ENCODE data around the gene FTMT. TPM values are rescaled to one million over a fixed set of nuclear protein-coding genes. Genes with fewer than 3 reads are reported as not detected.

The FTMT gene
- total RNA-seq, 4 donors from 2014 or later: not detected

- no peak overlapping the region for H3K27ac ChIP-seq
- intact Hi-C loops (cut with DNase I; ENCODE audit: low total_unique reads) (no loop called here), in situ Hi-C loops (cut with MboI; ENCODE audit: low pct_ligation_motif_present in 1 of 4, low pct_unique_long_range_greater_than_20kb in 1 of 4, low sequenced_read_pairs in 3 of 4) (no loop called here)
- H3K4me1 ChIP-seq: no peaks in the 10 kb centered on the region
- WGBS, 2 donors (ENCODE audit: low coverage in 1 of 2): 81 to 86% methylated on average over 2 of the region's 2 CpGs
- H3K9me3 ChIP-seq: no peaks in the 10 kb centered on the region
- no peaks in the 10 kb centered on the region for H3K36me3 ChIP-seq
- H3K27me3 ChIP-seq: no peaks in the 10 kb centered on the region
- TF ChIP-seq EP300 (IDR thresholded peaks at IDR 0.05; ENCODE audit: low read depth): no peak
- no peak for TF ChIP-seq POLR2A (IDR thresholded peaks at IDR 0.05)
- no peak for TF ChIP-seq POLR2AphosphoS5 (IDR thresholded peaks at IDR 0.05)
- TF ChIP-seq CTCF (IDR thresholded peaks at IDR 0.05): no peak
- no peak overlapping the region for H3K4me3 ChIP-seq
- no peak for DNase-seq
Observed at GRCh38 chr5:121872856-121873255, 21.2 kb downstream of the FTMT start.

- H3K36me3 ChIP-seq: no peaks in the 10 kb centered on the region
- H3K4me3 ChIP-seq: no peak overlapping the region
- no peak overlapping the region for H3K27ac ChIP-seq
- H3K27me3 ChIP-seq: no peaks in the 10 kb centered on the region
- H3K9me3 ChIP-seq: no peaks in the 10 kb centered on the region
- in situ Hi-C loops (cut with MboI; ENCODE audit: low pct_ligation_motif_present in 1 of 4, low pct_unique_long_range_greater_than_20kb in 1 of 4, low sequenced_read_pairs in 3 of 4): no loop called here
- TF ChIP-seq POLR2AphosphoS5 (IDR thresholded peaks at IDR 0.05): no peak
- TF ChIP-seq EP300 (IDR thresholded peaks at IDR 0.05; ENCODE audit: low read depth): no peak
- TF ChIP-seq POLR2A (IDR thresholded peaks at IDR 0.05): no peak
- no peak for TF ChIP-seq CTCF (IDR thresholded peaks at IDR 0.05)
- intact Hi-C loops (cut with DNase I; ENCODE audit: low total_unique reads): no loop called here
- WGBS, 2 donors (ENCODE audit: low coverage in 1 of 2): 93% methylated on average over 1 of the region's 1 CpG; no CpG with 5 or more reads in 1 of the 2 donors
- H3K4me1 ChIP-seq: no peaks in the 10 kb centered on the region
- DNase-seq: no peak
Observed at GRCh38 chr5:121873409-121873808, 21.7 kb downstream of the FTMT start.

- in situ Hi-C loops (cut with MboI; ENCODE audit: low pct_ligation_motif_present in 1 of 4, low pct_unique_long_range_greater_than_20kb in 1 of 4, low sequenced_read_pairs in 3 of 4): no loop called here
- TF ChIP-seq POLR2A (IDR thresholded peaks at IDR 0.05) (no peak), POLR2AphosphoS5 (IDR thresholded peaks at IDR 0.05) (no peak), EP300 (IDR thresholded peaks at IDR 0.05; ENCODE audit: low read depth) (no peak), CTCF (IDR thresholded peaks at IDR 0.05) (no peak)
- H3K36me3 ChIP-seq: no peaks in the 10 kb centered on the region
- H3K27ac ChIP-seq: no peak overlapping the region
- H3K4me1 ChIP-seq: peaks cover 0 to 21% (median 1%) of the 10 kb centered on the region in 4 donors
- H3K27me3 ChIP-seq: no peaks in the 10 kb centered on the region
- intact Hi-C loops (cut with DNase I; ENCODE audit: low total_unique reads): no loop called here
- no peak overlapping the region for H3K4me3 ChIP-seq
- DNase-seq: no peak
- no peaks in the 10 kb centered on the region for H3K9me3 ChIP-seq
- WGBS, 2 donors (ENCODE audit: low coverage in 1 of 2): 25 to 33% methylated on average over 1 to 2 of the region's 2 CpGs
Observed at GRCh38 chr5:121885630-121886029, 33.9 kb downstream of the FTMT start.

GRCh38 chr5:121887727-121888126, 36.0 kb downstream of the FTMT start:
- DNase-seq: no peak
- no peaks in the 10 kb centered on the region for H3K9me3 ChIP-seq
- no peaks in the 10 kb centered on the region for H3K27me3 ChIP-seq
- intact Hi-C loops (cut with DNase I; ENCODE audit: low total_unique reads): no loop called here
- H3K36me3 ChIP-seq: no peaks in the 10 kb centered on the region
- H3K4me3 ChIP-seq: no peak overlapping the region
- H3K4me1 ChIP-seq: peaks cover 0 to 21% (median 1%) of the 10 kb centered on the region in 4 donors
- in situ Hi-C loops (cut with MboI; ENCODE audit: low pct_ligation_motif_present in 1 of 4, low pct_unique_long_range_greater_than_20kb in 1 of 4, low sequenced_read_pairs in 3 of 4): no loop called here
- no peak for TF ChIP-seq POLR2AphosphoS5 (IDR thresholded peaks at IDR 0.05)
- TF ChIP-seq CTCF (IDR thresholded peaks at IDR 0.05): no peak
- TF ChIP-seq EP300 (IDR thresholded peaks at IDR 0.05; ENCODE audit: low read depth): no peak
- TF ChIP-seq POLR2A (IDR thresholded peaks at IDR 0.05): no peak
- H3K27ac ChIP-seq: no peak overlapping the region
